Thyroid gland (tissue), 4 donors: ENCODE data around the gene RYR3.

Experiments
- CTCF ChIP-seq, 6 experiments: fragments of 200-600 bp in 3 of 6; fragments of 450-650 bp in 3 of 6; sonication (generic) in 3 of 6; IDR thresholded peaks; one replicate each; pipeline ENCODE4 v1.5.1; 2016 to 2019; ENCODE audit warnings: antibody characterized with exemption in 6 of 6, mild to moderate bottlenecking in 2 of 6, inconsistent platforms in 1 of 6, moderate library complexity in 1 of 6
- POLR2A ChIP-seq, 2 donors: fragments of 450-650 bp; IDR thresholded peaks; one replicate each; pipeline ENCODE4 v1.6.1; 2017; ENCODE audit warnings: antibody characterized with exemption in 2 of 2, mild to moderate bottlenecking in 2 of 2, moderate library complexity in 1 of 2

- TF ChIP-seq CTCF (IDR thresholded peaks at IDR 0.05) (no peak), POLR2A (IDR thresholded peaks at IDR 0.05) (no peak)
Observed at GRCh38 chr15:33724321-33725036, 413.7 kb downstream of the RYR3 start.
